Measurements from ENCODE around the gene HIP1R.

DNA sequence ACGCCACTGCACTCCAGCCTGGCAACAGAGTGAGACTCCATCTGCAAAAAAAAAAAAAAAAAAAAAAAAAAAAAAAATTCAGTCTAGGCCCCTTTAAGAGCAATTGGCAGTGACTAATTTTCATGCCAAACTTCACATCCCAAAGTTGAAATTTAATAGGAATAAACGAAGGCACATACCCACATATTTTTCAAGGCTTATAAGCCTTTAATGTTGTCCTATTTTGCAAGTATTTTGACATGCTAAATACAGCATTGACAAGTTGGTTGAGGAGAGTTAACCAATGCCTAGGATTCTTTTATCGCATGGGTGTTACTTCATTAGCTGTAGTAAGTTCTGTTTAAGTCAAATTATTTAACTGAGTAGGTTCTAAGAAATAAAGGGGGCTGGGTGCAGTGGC is 23.5 kb upstream of the HIP1R start:
- TF ChIP-seq, protein P1, sequence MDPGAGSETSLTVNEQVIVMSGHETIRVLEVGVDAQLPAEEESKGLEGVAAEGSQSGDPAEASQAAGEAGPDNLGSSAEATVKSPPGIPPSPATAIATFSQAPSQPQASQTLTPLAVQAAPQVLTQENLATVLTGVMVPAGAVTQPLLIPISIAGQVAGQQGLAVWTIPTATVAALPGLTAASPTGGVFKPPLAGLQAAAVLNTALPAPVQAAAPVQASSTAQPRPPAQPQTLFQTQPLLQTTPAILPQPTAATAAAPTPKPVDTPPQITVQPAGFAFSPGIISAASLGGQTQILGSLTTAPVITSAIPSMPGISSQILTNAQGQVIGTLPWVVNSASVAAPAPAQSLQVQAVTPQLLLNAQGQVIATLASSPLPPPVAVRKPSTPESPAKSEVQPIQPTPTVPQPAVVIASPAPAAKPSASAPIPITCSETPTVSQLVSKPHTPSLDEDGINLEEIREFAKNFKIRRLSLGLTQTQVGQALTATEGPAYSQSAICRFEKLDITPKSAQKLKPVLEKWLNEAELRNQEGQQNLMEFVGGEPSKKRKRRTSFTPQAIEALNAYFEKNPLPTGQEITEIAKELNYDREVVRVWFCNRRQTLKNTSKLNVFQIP (CRISPR knock-in tag; IDR thresholded peaks at IDR 0.05; ENCODE audit: borderline replicate concordance, low read depth): no peak
- TF ChIP-seq ISL1 (CRISPR knock-in tag; IDR thresholded peaks at IDR 0.05) (no peak), CSDC2 (CRISPR knock-in tag; IDR thresholded peaks at IDR 0.05) (no peak), ARNTL (CRISPR knock-in tag; IDR thresholded peaks at IDR 0.05; ENCODE audit: borderline replicate concordance, low read depth) (no peak), ZFP30 (CRISPR knock-in tag; IDR thresholded peaks at IDR 0.05) (no peak), TOX (CRISPR knock-in tag; IDR thresholded peaks at IDR 0.05; ENCODE audit: borderline replicate concordance) (no peak), ZNF70 (CRISPR knock-in tag; IDR thresholded peaks at IDR 0.05) (no peak), RARB (CRISPR knock-in tag; IDR thresholded peaks at IDR 0.05) (no peak), BACH2 (CRISPR knock-in tag; IDR thresholded peaks at IDR 0.05; ENCODE audit: borderline replicate concordance) (no peak), ZNF565 (CRISPR knock-in tag; conservative IDR thresholded peaks at IDR 0.05; ENCODE audit: low read depth) (no peak), OSR1 (CRISPR knock-in tag; IDR thresholded peaks at IDR 0.05) (no peak)
- TF ChIP-seq, protein P2, sequence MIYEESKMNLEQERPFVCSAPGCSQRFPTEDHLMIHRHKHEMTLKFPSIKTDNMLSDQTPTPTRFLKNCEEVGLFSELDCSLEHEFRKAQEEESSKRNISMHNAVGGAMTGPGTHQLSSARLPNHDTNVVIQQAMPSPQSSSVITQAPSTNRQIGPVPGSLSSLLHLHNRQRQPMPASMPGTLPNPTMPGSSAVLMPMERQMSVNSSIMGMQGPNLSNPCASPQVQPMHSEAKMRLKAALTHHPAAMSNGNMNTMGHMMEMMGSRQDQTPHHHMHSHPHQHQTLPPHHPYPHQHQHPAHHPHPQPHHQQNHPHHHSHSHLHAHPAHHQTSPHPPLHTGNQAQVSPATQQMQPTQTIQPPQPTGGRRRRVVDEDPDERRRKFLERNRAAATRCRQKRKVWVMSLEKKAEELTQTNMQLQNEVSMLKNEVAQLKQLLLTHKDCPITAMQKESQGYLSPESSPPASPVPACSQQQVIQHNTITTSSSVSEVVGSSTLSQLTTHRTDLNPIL (CRISPR knock-in tag; IDR thresholded peaks at IDR 0.05; ENCODE audit: low read depth): no peak
- TF ChIP-seq, protein P3, sequence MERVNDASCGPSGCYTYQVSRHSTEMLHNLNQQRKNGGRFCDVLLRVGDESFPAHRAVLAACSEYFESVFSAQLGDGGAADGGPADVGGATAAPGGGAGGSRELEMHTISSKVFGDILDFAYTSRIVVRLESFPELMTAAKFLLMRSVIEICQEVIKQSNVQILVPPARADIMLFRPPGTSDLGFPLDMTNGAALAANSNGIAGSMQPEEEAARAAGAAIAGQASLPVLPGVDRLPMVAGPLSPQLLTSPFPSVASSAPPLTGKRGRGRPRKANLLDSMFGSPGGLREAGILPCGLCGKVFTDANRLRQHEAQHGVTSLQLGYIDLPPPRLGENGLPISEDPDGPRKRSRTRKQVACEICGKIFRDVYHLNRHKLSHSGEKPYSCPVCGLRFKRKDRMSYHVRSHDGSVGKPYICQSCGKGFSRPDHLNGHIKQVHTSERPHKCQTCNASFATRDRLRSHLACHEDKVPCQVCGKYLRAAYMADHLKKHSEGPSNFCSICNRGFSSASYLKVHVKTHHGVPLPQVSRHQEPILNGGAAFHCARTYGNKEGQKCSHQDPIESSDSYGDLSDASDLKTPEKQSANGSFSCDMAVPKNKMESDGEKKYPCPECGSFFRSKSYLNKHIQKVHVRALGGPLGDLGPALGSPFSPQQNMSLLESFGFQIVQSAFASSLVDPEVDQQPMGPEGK (CRISPR knock-in tag; IDR thresholded peaks at IDR 0.05; ENCODE audit: borderline replicate concordance): no peak
